ENCODE results near the gene ABHD16A.

The ABHD16A gene

DNA sequence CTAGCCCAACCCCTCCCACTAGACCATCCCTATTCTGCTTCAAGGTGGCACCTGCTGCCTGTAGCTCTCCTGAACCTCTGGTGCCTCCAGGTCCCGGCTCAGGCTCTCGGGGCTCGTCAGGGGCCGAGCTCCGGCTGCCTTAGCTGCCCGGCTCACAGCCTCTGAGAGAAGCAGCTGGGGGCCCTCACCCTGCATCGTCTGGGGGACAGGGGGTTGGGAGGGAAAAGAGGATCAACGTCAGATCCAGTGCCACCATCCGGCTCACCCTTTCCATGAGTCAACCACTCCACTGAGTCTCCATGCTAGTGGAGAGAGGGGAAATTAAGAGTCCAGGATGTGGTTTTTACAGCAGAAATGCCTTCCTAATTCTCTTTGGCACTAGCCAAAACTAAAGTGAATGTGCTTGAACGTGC, 63.7 kb downstream of the ABHD16A start:
- DNase-seq (ENCODE audit: low spot score): no peak

DNA sequence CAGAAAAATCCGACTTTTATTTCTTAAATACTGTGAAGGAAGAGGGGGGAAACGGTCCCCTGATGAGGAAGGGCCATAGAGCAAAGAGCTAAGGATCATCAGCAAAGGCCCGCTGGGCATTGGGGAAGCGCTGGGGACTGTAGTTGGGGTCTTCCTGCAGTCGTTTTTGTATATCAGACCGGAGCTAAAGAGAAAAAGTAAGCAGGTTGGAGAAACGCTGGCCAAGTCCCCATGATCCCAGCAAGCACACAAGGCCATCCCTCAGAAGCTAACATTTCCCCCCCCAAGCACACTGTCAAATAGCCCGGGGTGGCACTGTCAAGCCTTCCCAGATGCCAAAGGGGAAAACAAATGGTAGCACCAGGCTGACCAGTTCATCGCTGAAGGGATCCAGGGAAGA, 64.1 kb downstream of the ABHD16A start:
- DNase-seq (ENCODE audit: low spot score): no peak
